NCI-H2196 (cell line): ENCODE measurements around the gene HOXC11.

Experiments
- DNase-seq: peaks from one replicate; lab custom pipeline; 2025; ENCODE audit not compliant: unreplicated experiment; lab: John Stamatoyannopoulos, UW

The HOXC11 gene

DNA sequence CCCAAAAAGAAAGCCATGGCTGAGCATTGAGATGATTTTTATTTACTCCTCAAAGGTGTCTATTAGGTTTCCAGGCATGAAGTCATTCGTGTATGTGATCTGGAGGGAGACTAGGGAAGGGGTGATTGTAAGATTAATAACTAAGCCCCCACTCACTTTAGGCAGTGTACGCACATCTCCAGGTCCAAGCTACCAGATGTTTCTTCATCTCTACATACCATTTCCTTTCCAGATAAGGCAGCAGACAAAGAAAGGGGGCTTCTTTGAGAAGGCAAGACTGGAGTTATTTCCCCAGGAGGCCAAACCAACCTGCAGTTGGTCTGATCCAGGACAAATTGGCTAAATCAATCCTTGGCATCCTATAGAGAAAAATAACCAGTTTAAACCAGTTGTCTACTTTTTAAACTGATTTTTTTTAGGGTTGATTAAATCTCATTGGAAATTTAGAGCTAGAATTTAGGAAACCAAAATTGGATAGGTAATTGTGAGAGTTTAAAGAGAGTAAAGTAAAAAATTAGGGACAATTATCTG, 30.4 kb upstream of the HOXC11 start:
- no peak for DNase-seq

DNA sequence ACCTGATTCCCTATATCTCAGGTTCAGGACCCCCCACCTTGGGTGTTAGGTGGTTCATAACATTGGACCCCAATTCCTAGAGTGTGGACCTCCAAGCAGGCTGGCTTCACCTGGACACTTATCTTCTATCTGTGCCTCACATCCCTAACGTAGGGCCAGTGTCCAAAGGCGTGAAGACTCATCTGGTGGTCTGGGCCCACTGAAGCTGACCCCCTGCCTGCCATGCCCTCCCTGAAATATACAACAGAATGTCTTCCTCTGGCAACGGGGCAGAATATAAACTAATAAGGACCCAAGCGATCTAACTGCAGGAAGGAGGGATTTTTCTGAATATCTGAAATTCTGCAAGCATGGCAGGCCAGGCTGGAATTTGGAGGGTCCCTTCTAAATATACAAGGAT, 28.7 kb upstream of the HOXC11 start:
- DNase-seq, result no peak

DNA sequence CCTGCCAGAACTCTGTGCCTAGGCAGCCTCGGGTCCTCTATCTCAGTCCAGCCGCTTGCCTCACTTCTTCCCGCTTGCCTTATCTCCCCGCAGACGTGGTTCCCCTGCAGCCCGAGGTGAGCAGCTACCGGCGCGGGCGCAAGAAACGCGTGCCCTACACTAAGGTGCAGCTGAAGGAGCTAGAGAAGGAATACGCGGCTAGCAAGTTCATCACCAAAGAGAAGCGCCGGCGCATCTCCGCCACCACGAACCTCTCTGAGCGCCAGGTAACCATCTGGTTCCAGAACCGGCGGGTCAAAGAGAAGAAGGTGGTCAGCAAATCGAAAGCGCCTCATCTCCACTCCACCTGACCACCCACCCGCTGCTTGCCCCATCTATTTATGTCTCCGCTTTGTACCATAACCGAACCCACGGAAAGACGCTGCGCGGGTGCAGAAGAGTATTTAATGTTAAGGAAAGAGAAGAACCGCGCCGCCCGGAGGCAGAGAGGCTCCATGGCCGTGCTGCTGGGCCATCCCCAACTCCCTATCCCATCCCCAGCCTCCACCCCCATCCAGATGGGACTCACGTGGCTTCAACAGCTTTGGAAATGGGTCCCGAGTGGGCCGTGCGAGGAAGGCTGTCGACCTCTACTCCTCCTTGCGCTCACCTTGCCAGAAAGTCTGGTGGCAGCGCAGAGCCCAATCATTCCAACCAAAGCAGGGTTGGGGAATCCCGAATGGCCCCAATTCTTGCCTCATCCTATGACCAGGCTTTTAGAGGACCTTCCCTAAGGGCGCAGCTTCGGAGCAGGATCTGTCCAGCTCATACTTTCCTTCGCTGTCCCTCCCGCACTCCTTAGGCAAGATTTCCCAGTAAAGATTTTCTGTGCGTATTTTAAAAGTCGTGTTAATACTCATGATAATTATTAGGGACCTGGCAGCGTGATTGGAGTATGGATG, 27.7 kb upstream of the HOXC11 start:
- DNase-seq, result no peak

DNA sequence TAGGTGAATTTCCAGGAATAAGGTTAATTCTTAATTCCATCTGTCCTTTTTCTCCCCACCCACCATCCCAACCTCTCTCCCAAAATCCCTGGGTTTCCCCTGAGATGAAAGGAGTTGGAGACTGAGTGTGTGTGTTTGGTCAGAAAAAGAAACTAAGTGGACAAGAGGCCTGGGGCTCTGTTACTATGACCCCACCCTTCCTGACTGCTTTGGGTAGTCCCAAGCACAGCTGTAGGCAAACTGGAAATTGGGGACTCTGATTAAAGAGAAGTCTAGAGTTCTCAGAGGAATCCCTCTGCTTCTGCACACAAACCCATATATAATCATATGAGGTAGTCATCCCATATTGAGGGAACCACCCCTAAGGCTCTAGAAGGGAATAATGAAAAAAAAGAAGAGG, 25.2 kb upstream of the HOXC11 start:
- no peak for DNase-seq

DNA sequence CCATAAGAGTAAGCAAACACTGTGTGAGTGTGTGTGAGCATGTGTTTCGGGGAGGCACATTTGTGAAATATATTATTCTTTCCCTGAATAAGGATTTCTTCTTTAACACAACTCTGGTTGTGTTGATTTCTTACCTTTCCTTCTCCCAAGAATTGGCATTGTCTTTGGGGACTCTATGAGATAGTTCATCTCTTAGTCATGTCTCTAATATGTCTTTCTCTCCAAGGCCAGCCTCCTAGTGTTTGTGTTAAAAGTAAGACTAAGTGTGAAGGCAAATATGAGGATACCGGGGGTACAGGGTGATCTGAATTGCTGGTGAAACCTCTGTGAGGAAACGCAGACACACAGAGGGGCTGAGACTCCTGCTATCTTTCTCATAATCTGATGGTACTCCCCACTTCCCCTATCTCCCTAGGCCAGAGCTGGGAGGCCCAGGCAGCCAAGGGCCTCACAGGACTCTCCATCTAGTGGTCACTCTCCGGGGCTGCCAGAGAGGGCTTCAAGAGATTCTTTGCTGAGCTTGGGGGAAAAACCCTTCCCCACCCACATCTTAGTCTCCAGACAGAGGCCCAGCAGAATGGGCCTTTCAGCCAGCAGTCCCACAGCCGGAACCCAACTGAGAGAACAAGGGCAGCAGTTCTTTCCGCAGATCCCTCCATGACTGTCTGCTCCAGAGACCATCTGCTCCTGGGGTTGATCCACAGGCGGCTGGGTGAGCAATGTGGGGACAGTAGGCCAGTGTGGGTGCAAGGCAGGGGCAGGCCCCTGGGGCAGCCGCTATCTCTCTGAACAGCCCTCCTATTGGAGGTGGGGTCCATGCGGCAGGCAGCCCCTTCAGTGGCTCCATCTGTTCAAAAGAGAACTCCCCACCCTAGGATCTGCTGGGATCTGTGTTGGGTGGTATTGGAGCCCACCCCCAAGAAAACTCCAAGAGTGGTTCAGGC, 24.0 kb upstream of the HOXC11 start:
- DNase-seq, result no peak

DNA sequence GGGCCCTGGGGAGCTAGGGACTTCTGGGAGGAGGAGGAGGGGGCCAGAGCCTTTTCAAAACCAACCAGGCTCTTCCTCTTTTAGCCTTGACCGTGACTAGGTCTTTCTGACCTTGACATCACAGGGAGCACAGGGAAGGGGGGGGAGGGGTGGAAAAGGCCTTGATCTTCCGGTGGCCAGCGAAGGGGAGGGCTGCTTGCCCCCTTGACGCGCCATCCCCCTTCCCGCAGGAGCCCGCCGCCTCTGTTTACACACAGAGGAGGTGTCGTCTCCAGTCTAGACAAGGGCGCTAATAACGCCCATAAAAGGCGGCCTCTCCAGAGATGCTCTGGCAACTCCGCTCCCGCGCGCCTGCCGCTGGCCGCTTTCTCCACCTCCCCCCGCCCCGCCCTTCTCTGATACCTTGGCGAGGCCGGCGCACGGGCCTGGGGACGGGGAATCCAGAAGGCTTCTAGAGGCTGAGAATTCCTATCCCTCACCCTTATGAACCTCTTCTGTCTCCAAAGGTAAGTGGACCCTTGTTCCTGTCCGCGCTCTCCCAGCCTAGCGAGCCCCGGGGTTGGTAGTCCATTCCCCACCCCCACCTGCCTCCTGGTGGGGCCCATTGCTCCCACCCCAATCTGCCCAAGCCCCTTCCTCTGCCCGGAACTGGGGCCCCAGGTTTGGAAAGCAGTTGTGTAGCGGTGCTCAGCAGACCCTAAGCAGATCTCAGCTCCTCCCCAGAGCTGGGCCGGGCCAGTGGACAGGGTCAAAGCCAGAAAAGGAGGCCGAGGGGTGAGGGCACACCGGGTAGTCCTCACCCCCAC, 23.1 kb upstream of the HOXC11 start:
- no peak for DNase-seq

DNA sequence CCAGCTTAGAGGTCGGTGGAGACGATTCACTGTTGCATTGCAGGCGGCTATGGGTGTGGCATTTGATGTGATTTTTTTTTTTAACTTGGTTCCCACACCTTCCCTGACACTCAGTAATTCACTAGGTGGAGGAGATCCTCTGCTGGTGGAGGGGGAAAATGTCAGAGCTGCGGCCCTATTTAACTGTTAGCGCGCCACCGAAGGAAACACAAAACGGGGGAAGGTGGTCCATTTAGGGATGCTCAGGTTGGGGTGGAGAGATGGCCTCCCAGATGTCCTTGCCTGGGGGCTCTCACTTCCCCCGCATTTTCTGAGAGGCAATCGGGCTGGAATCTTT, 22.5 kb upstream of the HOXC11 start:
- no peak for DNase-seq

DNA sequence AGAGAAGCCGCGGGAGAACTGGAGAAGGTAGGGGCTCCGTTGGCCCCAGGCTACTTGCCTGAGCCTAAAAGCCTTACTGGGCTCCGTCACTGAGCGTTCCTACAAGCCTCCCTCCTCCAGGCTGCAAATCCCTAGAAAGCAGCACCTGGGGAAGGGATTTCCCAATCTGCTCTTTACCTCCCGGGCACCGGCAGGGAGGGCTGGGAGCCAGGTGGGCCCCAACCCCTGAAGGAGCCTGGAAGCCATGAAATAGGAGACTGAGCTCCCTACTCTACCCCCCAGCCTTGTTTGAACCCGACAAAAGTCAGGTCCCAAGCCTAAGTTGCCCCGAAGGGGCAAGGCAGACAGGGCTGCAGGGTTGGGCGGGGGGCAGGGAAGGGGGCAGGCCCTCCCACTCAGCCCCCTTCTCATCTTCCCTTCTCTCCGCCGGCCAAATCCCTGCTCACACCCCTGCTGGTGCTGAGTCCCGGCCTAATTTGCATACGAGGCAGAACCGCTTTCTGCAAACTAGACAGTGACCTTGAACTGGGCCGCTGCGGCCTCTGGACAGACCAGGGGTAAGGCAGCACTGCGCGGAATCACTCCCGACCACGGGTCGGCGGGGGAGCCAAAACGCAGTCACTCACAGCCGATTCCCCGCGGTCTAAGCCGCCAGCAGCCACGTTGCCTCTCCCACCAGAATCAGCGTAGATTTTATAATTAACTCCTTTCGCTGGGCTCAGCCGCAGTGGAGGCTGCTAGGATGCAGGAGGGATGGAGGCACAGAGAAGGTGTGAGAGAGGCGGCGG, 21.9 kb upstream of the HOXC11 start:
- no peak for DNase-seq

DNA sequence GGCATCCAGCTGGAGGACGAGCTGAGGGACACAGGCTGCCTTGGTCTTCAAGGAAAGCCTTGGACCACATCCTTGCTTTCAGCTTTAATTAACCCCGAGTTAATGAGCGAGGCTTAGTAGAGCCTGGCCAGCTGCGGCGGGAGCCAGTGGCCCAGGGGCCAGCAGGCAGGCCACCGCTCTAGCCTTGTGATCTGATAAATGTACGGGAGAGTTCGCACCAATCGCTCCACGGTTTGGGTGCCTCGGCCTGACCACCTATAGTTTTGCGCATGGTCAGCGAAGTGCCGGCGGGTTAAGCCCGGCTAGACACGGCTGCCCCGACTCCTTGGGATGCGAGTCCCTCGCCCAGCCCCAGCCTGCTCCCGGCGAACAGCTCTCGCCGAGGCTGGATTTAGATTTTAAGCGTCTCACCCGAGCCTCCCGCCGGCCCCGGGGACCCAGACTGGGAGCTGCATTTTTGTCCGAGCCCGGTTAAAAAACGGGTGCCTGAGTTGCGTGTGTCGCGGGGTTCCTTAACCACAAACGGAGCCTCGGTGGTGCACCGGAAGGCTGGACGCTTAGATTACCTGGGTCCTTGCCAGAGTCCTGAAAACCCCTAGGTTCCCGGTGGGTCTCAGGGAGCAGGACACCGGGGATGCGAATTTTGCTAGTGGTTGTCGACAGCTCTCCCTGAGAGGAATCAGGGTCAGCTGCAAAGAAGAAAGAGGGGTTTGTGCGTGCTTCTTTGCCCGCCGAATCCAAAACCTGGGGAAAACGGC, 21.2 kb upstream of the HOXC11 start:
- DNase-seq, result no peak

DNA sequence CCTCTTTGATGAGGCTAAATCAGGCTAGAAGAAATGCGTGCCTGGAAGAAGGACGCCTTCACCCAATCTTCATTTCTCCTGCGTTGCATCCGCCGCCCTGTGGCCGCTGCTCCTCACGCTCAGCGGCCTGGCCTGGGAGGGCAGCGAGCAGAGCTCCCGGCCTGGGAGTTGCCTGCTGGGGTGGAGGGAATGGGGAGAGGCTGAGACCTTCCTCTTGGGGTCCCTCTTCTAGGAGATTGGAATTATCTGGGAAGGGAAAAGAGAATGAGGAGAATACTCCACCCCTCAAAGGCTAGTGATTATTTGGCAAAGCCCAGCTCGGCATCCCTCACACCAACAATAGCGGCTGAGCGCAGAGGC, 20.6 kb upstream of the HOXC11 start:
- no peak for DNase-seq

DNA sequence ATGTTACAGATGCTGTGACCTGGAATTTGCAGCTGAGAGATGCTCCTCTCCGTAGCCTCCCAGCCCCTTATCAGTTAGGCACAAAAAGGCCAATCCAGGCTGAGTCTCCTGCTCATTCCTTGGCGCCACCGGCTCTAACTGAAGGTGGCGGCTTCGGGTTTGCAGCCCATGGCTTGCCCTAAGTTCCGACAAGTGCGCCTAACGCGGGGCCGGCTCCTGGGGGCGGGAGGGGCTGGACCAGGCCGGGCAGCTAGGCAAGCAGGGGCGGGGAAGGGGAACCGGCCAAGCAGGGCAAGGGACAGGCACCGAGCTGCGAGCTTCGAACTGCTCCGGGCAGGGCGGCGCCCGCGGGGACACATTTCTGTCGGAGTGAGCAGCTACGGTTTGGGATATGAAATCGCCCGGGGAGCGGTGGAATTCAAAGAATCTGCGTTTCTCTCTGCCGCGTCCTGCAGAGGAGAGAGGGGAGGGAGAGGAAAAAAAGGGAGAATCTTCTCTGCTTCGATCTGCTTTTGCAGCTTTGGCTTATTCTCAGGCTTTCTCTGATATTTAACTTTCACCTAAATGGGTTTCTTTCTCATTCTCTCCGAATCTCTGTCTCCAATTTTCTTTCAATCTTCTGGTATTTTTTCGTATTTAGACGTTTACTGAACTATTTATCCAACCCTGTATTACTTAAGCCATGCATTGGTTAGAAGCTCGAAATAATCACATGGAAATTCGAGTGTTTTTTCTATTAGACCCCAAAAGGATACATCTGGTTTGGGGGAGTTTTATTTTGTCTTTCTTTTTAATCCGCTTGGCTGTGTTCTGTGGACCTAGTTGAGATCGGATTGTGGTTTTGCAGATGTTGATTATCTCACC, 19.8 kb upstream of the HOXC11 start:
- DNase-seq, result no peak

DNA sequence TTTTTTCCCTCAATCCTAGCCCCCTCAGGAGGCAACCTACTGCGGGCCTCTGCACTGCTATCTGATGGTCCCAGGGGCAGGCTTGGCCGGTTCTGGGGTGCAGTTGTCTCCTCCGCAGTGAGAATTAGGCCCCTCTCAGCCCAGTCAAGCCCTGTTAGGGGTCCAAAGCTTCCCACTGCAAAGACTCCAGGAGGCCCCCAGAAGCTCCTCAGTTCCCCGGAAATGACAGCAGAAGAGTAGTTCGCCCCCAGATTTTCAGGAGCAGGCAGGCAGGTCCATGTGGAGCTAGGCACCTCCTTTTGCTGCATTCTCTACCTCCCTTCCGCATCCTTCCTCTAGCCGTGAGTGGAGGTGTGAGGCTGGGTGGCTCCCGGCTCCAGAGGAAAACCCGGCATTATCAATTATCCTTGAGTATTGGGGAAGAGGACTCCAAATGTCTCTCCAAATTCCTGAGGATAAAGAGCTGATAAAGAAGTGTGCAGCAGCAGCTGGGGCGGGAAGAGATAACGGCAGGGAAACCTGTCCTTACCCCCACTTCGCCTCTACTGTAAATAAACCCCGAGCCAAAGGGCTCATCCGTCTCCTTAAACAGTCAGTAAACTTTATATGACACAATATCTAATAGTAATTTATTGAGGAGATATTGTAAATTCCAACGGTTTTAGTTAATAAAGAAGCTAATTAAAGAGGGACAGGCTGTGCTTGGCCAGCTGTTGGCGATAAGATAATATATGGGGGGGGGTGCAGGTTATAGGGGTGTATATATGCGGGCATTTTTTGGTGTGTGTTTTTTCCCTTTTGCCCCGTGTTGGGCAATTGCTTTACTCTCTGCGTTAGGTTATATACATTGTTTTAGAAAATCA, 18.9 kb upstream of the HOXC11 start:
- DNase-seq, result no peak

DNA sequence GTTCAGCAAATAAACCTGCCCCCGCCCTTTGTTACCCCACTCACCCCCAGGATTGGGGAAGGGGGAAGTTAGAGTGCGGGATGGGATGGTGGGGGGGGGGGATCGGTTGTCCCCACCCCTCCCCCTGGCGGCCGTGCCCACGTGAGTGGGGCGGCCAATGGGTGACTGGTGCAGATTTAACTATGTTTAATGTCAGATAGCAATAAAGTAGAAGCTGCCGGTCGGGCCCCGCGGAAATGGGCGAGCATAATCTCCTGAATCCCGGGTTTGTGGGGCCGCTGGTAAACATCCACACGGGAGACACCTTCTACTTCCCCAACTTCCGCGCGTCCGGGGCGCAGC, 18.3 kb upstream of the HOXC11 start, which contains the start of gene HOXC12:
Gene HOXC12 (plus strand): TSS at position 210 of the 342 bp plus-strand sequence. CDS start 27 bp downstream, at position 237.
- no peak for DNase-seq

DNA sequence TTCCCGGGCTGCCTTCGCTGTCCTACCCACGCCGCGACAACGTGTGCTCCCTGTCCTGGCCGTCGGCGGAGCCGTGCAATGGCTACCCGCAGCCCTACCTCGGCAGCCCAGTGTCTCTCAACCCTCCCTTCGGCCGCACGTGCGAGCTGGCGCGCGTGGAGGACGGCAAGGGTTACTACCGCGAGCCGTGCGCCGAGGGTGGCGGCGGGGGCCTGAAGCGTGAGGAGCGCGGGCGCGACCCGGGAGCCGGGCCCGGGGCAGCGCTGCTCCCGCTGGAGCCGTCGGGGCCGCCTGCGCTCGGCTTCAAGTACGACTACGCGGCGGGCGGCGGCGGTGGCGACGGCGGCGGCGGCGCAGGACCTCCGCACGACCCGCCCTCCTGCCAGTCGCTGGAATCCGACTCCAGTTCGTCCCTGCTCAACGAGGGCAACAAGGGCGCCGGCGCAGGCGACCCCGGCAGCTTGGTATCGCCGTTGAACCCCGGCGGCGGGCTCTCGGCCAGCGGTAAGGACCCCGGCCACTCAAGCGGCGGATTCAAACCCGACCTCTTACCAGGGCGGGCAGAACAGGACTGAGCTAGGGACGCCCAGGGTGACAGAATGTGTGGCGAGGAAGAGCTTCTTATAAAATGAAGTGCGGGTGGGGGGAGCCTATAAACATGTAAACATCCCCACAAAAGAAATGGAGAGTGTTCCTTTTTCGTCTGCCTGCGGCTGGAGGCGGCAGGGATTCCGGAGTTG, 17.7 kb upstream of the HOXC11 start:
- no peak for DNase-seq

DNA sequence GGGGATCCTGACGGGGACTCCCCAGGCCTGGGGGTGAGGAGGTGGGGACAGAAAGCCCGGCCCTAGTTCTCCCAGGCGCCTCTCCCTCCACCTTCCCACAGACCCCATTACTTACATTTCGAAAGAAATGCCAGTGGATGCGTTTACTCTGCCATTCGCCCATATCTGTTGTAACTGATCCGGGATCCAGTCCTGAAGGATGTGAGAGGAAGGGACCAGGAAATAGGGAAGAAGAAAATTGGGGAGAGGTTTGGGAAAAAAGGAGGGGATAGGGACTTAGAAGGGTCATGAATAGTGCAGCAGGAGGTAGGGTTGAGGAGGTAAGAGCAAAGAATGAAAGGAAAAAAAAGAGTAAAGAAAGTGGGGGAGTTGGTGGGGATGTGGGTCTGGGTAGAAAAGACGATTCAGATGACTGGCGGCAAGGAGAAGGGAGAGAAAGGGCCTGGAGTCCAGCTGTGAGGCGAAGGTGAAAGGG, 17.1 kb upstream of the HOXC11 start:
- no peak for DNase-seq

DNA sequence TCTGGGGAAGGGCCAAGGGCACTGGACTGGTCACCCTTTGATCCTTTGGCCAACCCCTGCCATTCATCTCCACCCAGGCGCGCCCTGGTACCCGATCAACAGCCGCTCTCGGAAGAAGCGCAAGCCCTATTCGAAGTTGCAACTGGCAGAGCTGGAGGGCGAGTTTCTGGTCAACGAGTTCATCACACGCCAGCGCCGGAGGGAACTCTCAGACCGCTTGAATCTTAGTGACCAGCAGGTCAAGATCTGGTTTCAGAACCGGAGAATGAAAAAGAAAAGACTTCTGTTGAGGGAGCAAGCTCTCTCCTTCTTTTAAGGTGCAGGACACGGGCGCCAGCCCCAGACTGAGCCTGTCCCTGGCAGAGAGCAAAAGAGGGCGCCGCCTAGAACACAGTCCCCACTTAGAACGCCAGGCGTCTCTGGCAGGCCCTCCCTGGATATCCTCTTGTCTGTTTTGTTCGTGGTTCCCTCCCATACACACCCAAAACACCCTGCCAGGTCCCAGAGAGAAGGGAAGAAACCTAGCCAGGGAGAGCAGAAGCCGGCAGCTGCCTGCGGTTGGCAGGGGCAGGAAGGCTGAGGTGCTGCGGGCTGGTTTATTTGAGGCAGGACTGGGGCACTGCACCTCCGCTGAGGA, 16.6 kb upstream of the HOXC11 start:
- no peak for DNase-seq
